ENCODE results near the gene GPR34.
A peak's percentile ranks its signal among the peaks of the same experiment; 100 is the strongest.
"Not testable (repeated sequence)": the region's sequence is repeated elsewhere in the genome, so short reads cannot be mapped to it uniquely, and the experiment has no call there.

GPR34 gene

GRCh38 chrX:41688835-41689234, at the start of gene GPR34:
Gene GPR34, plus strand, starts transcription at chrX:41688973. Its CDS starts 6,661 bp downstream, at chrX:41695634.
- ATAC-seq, result peak; percentile 73 to 76

- not testable (repeated sequence) for ATAC-seq
Measured at GRCh38 chrX:41646201-41646600, 42.6 kb upstream of the GPR34 start.

GRCh38 chrX:41653125-41653524, 35.6 kb upstream of the GPR34 start:
- no peak for ATAC-seq

- ATAC-seq, result no peak
Measured at GRCh38 chrX:41655101-41655500, 33.7 kb upstream of the GPR34 start.

GRCh38 chrX:41655631-41656030, 33.1 kb upstream of the GPR34 start:
- ATAC-seq, result no peak

GRCh38 chrX:41661366-41662095, 27.2 kb upstream of the GPR34 start:
- ATAC-seq, result peak in 1 of 2 donors; percentile 30

- ATAC-seq, result peak; percentile 66 to 68
Measured at GRCh38 chrX:41664375-41664901, 24.3 kb upstream of the GPR34 start.

- no peak for ATAC-seq
Measured at GRCh38 chrX:41664908-41665307, 23.9 kb upstream of the GPR34 start.

- ATAC-seq, result no peak
Measured at GRCh38 chrX:41665686-41666085, 23.1 kb upstream of the GPR34 start.

- peak in 1 of 2 donors; percentile 25 for ATAC-seq
Measured at GRCh38 chrX:41666251-41666650, 22.5 kb upstream of the GPR34 start.

- ATAC-seq, result peak; percentile 69 to 71
Measured at GRCh38 chrX:41667631-41668030, 21.1 kb upstream of the GPR34 start.

GRCh38 chrX:41670112-41670511, 18.7 kb upstream of the GPR34 start:
- no peak for ATAC-seq

- no peak for ATAC-seq
Measured at GRCh38 chrX:41671082-41671481, 17.7 kb upstream of the GPR34 start.

- no peak for ATAC-seq
Measured at GRCh38 chrX:41672643-41673042, 16.1 kb upstream of the GPR34 start.

- ATAC-seq, result not testable (repeated sequence)
Measured at GRCh38 chrX:41676361-41676760, 12.4 kb upstream of the GPR34 start.

- ATAC-seq, result no peak
Measured at GRCh38 chrX:41677183-41678060, 11.4 kb upstream of the GPR34 start.

GRCh38 chrX:41684138-41684537, 4.6 kb upstream of the GPR34 start:
- no peak for ATAC-seq

GRCh38 chrX:41684940-41685339, 3.8 kb upstream of the GPR34 start:
- ATAC-seq, result no peak

- ATAC-seq, result peak in 1 of 2 donors; percentile 46
Measured at GRCh38 chrX:41686788-41687187, 2.0 kb upstream of the GPR34 start.

GRCh38 chrX:41688156-41688555, 617 bp upstream of the GPR34 start:
- ATAC-seq, result no peak

- ATAC-seq, result no peak
Measured at GRCh38 chrX:41689711-41690110, 938 bp downstream of the GPR34 start.

GRCh38 chrX:41692162-41692749, 3.5 kb downstream of the GPR34 start:
- ATAC-seq, result no peak

- no peak for ATAC-seq
Measured at GRCh38 chrX:41693024-41693423, 4.3 kb downstream of the GPR34 start.
